ENCODE measurements around the gene MAN2B2. TPM values are rescaled to one million over a fixed set of nuclear protein-coding genes. Genes with fewer than 3 reads are reported as not detected.

MAN2B2 gene
- total RNA-seq, 1 experiment from 2014 or later, result 5.9 TPM

DNA sequence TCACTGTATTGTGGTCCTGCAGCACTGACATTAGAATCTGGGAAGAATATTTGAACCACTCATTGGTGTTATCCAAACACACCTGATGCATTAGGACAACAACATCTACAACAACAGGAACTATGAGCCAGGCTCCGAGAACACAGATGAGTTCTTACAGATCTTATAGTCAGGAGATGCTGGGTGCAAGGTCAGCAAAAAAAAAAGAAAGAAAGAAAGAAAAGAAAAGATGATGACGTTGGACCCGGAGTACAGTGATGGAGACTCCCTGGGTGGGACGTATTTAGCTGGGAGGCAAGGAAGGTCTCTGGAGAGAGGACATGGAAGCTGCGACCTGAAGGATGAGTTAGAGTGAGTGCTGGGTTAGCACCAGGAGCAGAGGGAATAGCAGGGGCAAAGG is 17.8 kb upstream of the MAN2B2 start:
- H3K14ac ChIP-seq (ENCODE audit: insufficient read depth, low read length), result no peak overlapping the region
- TF ChIP-seq, protein P1, sequence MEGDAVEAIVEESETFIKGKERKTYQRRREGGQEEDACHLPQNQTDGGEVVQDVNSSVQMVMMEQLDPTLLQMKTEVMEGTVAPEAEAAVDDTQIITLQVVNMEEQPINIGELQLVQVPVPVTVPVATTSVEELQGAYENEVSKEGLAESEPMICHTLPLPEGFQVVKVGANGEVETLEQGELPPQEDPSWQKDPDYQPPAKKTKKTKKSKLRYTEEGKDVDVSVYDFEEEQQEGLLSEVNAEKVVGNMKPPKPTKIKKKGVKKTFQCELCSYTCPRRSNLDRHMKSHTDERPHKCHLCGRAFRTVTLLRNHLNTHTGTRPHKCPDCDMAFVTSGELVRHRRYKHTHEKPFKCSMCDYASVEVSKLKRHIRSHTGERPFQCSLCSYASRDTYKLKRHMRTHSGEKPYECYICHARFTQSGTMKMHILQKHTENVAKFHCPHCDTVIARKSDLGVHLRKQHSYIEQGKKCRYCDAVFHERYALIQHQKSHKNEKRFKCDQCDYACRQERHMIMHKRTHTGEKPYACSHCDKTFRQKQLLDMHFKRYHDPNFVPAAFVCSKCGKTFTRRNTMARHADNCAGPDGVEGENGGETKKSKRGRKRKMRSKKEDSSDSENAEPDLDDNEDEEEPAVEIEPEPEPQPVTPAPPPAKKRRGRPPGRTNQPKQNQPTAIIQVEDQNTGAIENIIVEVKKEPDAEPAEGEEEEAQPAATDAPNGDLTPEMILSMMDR (conservative IDR thresholded peaks at IDR 0.05), result no peak
- no peak overlapping the region for H2AK5ac ChIP-seq (ENCODE audit: insufficient read length, low read length)
- no peak overlapping the region for H3K4ac ChIP-seq (ENCODE audit: low read depth, low read length)
- H4K20me1 ChIP-seq (ENCODE audit: control insufficient read depth, insufficient read depth, insufficient read length), result no peaks in the 10 kb centered on the region
- Mint-ChIP-seq H3K4me1 (peaks cover 5 to 7% of the 10 kb centered on the region in 2 experiments; a peak in 2 of 4 replicates), H3K27me3 (ENCODE audit: low read depth) (peaks cover 96% of the 10 kb centered on the region), H3K36me3 (ENCODE audit: insufficient read depth in 1 of 3, low read depth in 3 of 3) (no peaks in the 10 kb centered on the region), H3K9me3 (peaks cover 3 to 5% of the 10 kb centered on the region in 2 experiments; a peak in 4 of 5 replicates), H3K27ac (no peak overlapping the region), H3K4me3 (no peak overlapping the region)
- DNase-seq, result no peak
- H3K23ac ChIP-seq (ENCODE audit: insufficient read length, low read depth, low read length), result no peak overlapping the region
- no peak overlapping the region for H2BK12ac ChIP-seq (ENCODE audit: insufficient read length, low read depth, low read length)
- H3K4me2 ChIP-seq (ENCODE audit: insufficient read depth, insufficient read length, low read length), result no peak overlapping the region
- no peak overlapping the region for H2AFZ ChIP-seq (ENCODE audit: low read length)
- no peak overlapping the region for H2BK15ac ChIP-seq (ENCODE audit: low read depth, low read length)
- no peaks in the 10 kb centered on the region for H3K4me1 ChIP-seq (ENCODE audit: insufficient read depth, low read length)
- no peak overlapping the region for H3K9ac ChIP-seq (ENCODE audit: extremely low read depth, insufficient read length, low read length)
- H3K23me2 ChIP-seq (ENCODE audit: insufficient read length, low read depth, low read length, poor library complexity, severe bottlenecking), result no peaks in the 10 kb centered on the region
- H2BK5ac ChIP-seq (ENCODE audit: insufficient read length, low read length), result no peak overlapping the region
- no CpG with 5 or more reads among the region's 5 CpGs for whole genome bisulfite sequencing (ENCODE audit: extremely low coverage, insufficient read length, low lambda C conversion rate)
- H2BK20ac ChIP-seq (ENCODE audit: low read depth, low read length, poor library complexity, severe bottlenecking), result no peak overlapping the region
- no peak overlapping the region for H4K8ac ChIP-seq (replicated peaks; ENCODE audit: insufficient read length, low read depth, low read length)
- H3T11ph ChIP-seq (ENCODE audit: low read length), result no peak overlapping the region
- H3K56ac ChIP-seq (ENCODE audit: insufficient read length, low read depth, low read length), result no peak overlapping the region
- H3K27me3 ChIP-seq (ENCODE audit: insufficient read depth, low read length), result peaks cover 5% of the 10 kb centered on the region; the same call in 1 of the 2 replicates
- no peaks in the 10 kb centered on the region for H3K79me1 ChIP-seq (ENCODE audit: insufficient read depth, low read depth, low read length, poor library complexity, severe bottlenecking)
- no peak overlapping the region for H3K27ac ChIP-seq (ENCODE audit: insufficient read length, low read depth, low read length)
- no peak overlapping the region for H4K5ac ChIP-seq (ENCODE audit: insufficient read length, low read depth, low read length)
- no peaks in the 10 kb centered on the region for H3K9me3 ChIP-seq (ENCODE audit: control insufficient read depth, low read depth, low read length)
- no peak overlapping the region for H3K18ac ChIP-seq (ENCODE audit: insufficient read length, low read depth, low read length)
- no peaks in the 10 kb centered on the region for H3K79me2 ChIP-seq (ENCODE audit: insufficient read depth, low read length)
- no peak overlapping the region for H2BK120ac ChIP-seq (ENCODE audit: low read depth, low read length, poor library complexity, severe bottlenecking)
- no peak overlapping the region for H4K91ac ChIP-seq (ENCODE audit: insufficient read length, low read depth, low read length)

Data from H9 (cell line).